Measurements from ENCODE around the gene SUGCT. TPM values are rescaled to one million over a fixed set of nuclear protein-coding genes. Genes with fewer than 3 reads are reported as not detected.
A peak's percentile ranks its signal among the peaks of the same experiment; 100 is the strongest.

The SUGCT gene
- total RNA-seq, 1 experiment from 2014 or later = not detected

- DNase-seq (ENCODE audit: low spot score) = no peak
Observed at GRCh38 chr7:40811666-40812065, 676.9 kb downstream of the SUGCT start.

DNA sequence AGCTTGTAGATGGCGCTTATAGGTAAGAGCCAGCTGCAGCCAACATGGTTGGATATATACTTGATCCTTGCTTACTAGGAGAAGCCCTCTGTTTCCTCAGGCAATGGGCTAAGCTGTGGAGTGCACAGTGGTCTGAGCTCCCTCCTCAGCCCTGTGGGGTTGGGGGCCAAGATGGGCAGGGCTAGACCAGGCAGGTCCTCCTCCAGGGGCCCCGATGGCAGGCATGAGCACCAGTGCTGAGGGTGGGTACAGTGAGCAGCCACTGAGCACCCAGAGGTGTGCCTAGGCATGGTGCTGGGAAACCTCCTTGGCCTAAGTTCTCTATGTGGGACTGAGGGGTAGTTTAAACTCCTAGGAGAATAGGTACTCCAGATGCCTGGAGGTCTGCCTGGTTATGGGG, 680.2 kb downstream of the SUGCT start:
- DNase-seq (ENCODE audit: low spot score) = no peak

GRCh38 chr7:40815512-40815911, 680.7 kb downstream of the SUGCT start:
- DNase-seq (ENCODE audit: low spot score) = no peak

GRCh38 chr7:40822861-40823260, 688.1 kb downstream of the SUGCT start:
- no peak for DNase-seq (ENCODE audit: low spot score)

- no peak for DNase-seq (ENCODE audit: low spot score)
Observed at GRCh38 chr7:40824461-40824860, 689.7 kb downstream of the SUGCT start.

DNA sequence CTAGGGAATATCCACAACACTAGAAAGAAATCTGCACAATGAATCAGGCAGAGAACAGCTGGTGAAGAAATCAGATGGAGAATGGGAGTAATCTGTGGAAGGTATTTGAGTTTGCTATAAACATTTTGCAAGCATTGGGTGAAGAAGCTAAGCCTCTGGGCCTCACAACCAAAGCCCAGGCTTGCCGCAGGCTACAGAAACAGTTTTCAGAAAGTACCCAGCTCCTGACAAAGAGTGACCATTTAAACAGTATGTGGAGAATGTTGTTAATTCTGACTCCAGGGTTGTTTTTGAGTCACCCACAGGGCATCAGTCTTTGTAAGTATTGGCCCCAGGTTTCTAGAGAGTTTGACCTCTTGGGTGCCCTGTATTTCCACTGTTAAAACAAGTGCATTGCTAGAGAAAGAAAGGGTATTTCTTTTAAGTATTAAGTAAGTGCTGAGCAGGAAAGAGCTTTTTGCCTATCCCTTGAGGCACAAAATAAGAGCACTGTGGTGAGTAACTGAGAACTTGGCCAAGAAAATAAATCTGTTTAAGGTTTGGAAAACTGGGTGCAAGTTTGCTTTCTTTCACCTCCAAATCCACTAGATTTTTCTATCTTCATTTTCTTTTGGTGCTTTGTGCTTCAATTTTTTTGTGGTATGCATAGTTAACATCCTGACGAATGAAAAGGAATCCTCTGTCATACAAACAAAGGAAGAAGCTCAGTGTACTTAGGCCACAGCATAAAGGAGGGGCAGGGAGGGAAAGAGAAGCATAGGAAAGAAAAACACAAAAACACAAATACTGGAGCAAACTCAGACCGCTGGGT, 691.8 kb downstream of the SUGCT start:
- no peak for DNase-seq (ENCODE audit: low spot score)

DNA sequence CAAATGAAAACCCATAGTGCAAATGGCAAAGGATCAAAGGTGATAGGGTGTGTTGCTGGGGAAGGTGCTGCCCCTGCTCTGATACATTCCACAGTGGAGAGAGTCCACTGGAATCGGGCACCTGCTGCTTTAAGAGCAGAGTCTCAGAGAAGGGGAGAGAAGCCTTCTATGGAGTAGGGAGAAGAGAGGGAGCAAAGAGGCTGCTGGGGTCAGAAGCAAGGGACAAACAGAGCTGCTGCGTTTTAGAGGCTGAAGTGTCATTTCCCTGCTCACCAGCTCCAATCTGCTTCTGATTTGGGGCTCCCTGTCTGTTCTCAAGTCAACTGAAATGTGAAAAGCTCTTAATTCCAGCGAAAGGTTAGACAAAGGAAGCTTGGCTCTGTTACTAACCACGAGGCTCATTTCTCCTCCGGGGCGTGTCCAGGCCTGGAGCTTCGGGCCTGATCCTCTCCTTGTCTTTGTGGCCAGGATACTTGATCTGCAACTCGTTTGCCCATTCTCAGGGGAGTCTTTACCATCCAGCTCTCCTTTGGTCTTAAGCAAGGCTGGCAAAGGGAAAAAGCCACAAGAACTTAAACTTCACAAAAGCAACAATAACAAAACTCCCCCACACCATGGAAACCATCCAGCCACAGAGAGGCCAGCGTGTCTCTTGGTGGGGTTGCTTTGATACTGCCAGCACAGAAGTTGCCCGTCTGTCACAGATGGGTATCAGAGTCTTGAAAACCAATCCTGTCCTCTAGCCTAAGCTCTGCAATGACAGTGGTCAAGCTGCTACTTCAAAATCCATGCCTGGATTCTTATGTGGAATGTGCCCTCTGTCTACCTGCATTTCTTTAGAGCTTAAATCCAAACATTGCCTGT, 692.6 kb downstream of the SUGCT start:
- no peak for DNase-seq (ENCODE audit: low spot score)

- no peak for DNase-seq (ENCODE audit: low spot score)
Observed at GRCh38 chr7:40828686-40829600, 694.1 kb downstream of the SUGCT start.

GRCh38 chr7:40833191-40833887, 698.5 kb downstream of the SUGCT start:
- DNase-seq (ENCODE audit: low spot score) = no peak

DNA sequence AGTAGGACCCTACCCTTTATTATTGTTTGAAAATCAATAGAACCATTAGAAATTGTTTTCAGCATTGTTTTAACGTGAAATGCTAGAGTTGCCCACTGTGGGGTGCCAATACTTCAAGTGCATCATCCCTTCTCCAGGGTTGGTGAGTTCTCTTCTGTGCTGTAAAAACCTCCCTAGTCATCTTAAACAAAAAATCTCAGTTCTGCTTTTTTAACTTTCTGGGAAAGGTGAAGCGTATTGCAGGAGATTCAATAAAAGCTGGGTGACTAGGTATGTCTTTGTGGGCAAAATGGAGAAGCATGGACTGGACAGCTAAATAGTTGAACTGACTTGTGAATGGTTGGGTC, 699.1 kb downstream of the SUGCT start:
- peak; percentile 27 for DNase-seq (ENCODE audit: low spot score)

- no peak for DNase-seq (ENCODE audit: low spot score)
Observed at GRCh38 chr7:40836218-40836617, 701.4 kb downstream of the SUGCT start.

DNA sequence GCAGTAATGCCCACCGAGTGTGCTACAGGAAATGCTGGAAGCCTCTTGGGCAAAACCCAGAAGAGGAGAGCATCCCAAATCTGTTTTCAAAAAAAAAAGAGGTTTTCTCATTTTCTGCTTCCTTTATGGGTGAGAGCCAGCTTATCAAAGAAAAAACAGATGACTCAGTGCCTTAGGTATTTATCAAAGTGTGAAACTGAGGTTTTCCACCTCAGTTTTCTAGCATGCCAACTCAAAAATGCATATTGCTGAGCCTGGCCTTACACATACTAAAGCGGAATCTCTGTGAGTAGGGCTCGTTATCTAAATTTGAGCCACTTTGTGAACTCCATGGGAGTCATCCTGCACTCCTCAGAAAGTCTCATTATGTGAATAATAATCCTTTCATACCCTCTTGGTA, 705.1 kb downstream of the SUGCT start:
- no peak for DNase-seq (ENCODE audit: low spot score)

GRCh38 chr7:40840990-40841389, 706.2 kb downstream of the SUGCT start:
- DNase-seq (ENCODE audit: low spot score) = no peak

- DNase-seq (ENCODE audit: low spot score) = no peak
Observed at GRCh38 chr7:40842641-40843040, 707.8 kb downstream of the SUGCT start.

GRCh38 chr7:40843338-40843985, 708.7 kb downstream of the SUGCT start:
- DNase-seq (ENCODE audit: low spot score) = no peak

DNA sequence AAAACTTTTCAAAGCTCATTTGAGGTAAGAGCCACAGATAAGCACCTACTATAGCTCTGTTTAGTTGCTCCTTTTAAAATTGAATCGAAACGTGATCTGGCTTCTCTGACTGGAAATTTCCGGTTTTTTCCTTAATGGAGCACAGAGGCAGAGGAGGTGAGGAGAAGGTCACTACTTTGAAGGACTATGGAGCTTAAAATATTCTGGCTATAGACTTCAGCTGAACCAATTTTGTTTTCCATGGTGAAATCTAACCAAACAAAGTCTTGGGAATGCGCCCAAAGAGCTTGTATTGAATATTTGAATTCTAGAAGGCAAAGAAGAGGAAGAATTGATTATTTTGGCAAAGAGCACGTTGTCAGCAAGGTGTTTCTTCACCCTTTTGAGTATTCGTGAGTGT, 711.1 kb downstream of the SUGCT start:
- DNase-seq (ENCODE audit: low spot score) = no peak

DNA sequence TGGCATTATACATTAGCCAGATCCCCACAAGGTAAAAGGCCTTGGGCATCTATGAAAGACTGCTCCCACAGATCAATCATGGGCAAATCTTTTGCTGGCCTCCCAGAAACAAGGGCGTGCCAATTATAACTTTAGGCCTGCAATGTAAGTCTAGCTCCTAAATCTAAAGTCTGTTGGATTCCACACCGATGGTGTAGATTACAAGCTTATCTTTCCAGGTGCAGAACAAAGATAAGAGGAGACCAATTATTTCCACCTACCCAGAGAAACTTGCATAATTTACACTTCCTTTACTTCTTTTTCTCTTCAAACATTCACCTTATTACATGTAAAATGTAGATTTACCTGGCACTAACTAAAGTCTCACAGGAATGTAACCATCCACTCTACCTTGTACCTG, 713.1 kb downstream of the SUGCT start:
- DNase-seq (ENCODE audit: low spot score) = no peak

GRCh38 chr7:40848541-40849221, 713.9 kb downstream of the SUGCT start:
- no peak for DNase-seq (ENCODE audit: low spot score)

DNA sequence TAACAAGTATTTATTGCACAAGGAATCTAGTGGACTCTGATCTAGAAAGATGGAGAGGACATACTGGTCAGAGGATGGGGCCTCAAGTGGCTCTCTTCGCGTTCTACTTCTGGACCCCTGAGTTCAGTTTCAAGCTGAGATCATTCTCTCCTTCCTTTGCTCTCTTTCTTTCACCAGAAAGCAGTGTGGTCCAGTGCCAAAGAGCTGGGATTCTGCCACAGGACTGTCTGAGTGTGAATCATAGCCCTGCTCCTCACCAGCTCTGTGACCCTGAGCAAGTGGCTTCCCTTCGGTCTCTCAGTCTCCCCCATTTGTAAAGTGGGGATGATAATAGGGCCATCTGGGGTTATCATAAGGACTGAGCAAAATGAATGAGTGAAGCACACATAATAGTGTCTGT, 715.2 kb downstream of the SUGCT start:
- no peak for DNase-seq (ENCODE audit: low spot score)

GRCh38 chr7:40851001-40851400, 716.2 kb downstream of the SUGCT start:
- no peak for DNase-seq (ENCODE audit: low spot score)

Measured in HT-29 (cell line).